ENCODE data around the gene PODN. TPM values are rescaled to one million over a fixed set of nuclear protein-coding genes. Genes with fewer than 3 reads are reported as not detected.
A peak's percentile ranks its signal among the peaks of the same experiment; 100 is the strongest.

Gene PODN
- total and polyA plus RNA-seq, 2 of the 4 experiments (the other 2 are of a cell fraction): 0.54 to 6.2 TPM

GRCh38 chr1:53112271-53112774 is 50.3 kb downstream of the PODN start:
- DNase-seq (peak; percentile 87), ATAC-seq (ENCODE audit: low read depth) (peak; percentile 24)
- Histone ChIP-seq H3K4me1 (ENCODE audit: control insufficient read depth, insufficient read depth, low read length) (peaks cover 45% of the 10 kb centered on the region), H3K56ac (ENCODE audit: extremely low read depth, insufficient read depth, low read length) (peak overlapping the region; percentile 85; the same call in 1 of the 2 replicates), H4K8ac (ENCODE audit: low read depth in 2 of 2, low read length in 2 of 2) (peak overlapping the region; percentile 82 to 94; a peak in 2 of 4 replicates), H3K27ac (ENCODE audit: insufficient read depth, low read length) (peak overlapping the region; percentile 84), H4K20me1 (ENCODE audit: insufficient read depth, low read length) (no peaks in the 10 kb centered on the region), H3K9me1 (ENCODE audit: insufficient read depth, low read length) (peaks cover 52% of the 10 kb centered on the region), H3K36me3 (ENCODE audit: control insufficient read depth, insufficient read depth, low read length) (no peaks in the 10 kb centered on the region), H3K14ac (replicated peaks; ENCODE audit: low read depth, low read length) (peak overlapping the region; percentile 87), H4K91ac (ENCODE audit: insufficient read depth, low read depth, low read length) (peak overlapping the region; percentile 99), H3K18ac (ENCODE audit: low read depth, low read length) (peak overlapping the region; percentile 80), H4K5ac (ENCODE audit: low read depth, low read length) (peak overlapping the region; percentile 87; the same call in 1 of the 2 replicates), H2BK5ac (ENCODE audit: low read depth, low read length, poor library complexity, severe bottlenecking) (peak overlapping the region; percentile 88), H3K4me3 (ENCODE audit: insufficient read depth, low read depth, low read length) (no peak overlapping the region), H2AFZ (replicated peaks; ENCODE audit: low read length, poor library complexity) (peak overlapping the region; percentile 16), H3K9ac (ENCODE audit: low read depth, low read length) (no peak overlapping the region), H2BK120ac (ENCODE audit: low read depth, low read length) (peak overlapping the region; percentile 96), H3K79me1 (ENCODE audit: low read depth in 1 of 2, low read length in 2 of 2) (peaks cover 0 to 3% of the 10 kb centered on the region in 2 experiments; a peak in 1 of 4 replicates), H3K27me3 (ENCODE audit: control insufficient read depth, insufficient read depth, low read length) (no peaks in the 10 kb centered on the region), H2AK9ac (replicated peaks; ENCODE audit: low read depth, low read length, poor library complexity) (peak overlapping the region; percentile 66), H3K4me2 (ENCODE audit: low read depth, low read length) (no peak overlapping the region), H2BK15ac (ENCODE audit: low read depth, low read length) (peak overlapping the region; percentile 83; the same call in 2 of the 3 replicates), H2AK5ac (ENCODE audit: low read depth, low read length) (peak overlapping the region; percentile 99), H3K4ac (ENCODE audit: low read depth, low read length) (peak overlapping the region; percentile 98), H3K23ac (ENCODE audit: low read depth, low read length) (peak overlapping the region; percentile 54; the same call in 1 of the 2 replicates), H2BK20ac (ENCODE audit: low read depth, low read length) (peak overlapping the region; percentile 99), H3K9me3 (ENCODE audit: control insufficient read depth, insufficient read depth, low read length) (peaks cover 17% of the 10 kb centered on the region)
- in situ Hi-C loops (cut with MboI; ENCODE audit: low sequenced_read_pairs): no loop called here
- no TSS peak for BruUV-seq (replicated peaks)
- dilution Hi-C loops (cut with HindIII; ENCODE audit: low sequenced_read_pairs, unreplicated experiment): no loop called here
- POLR2A ChIA-PET (ENCODE audit: unreplicated experiment): no interaction called here
- CTCF ChIA-PET: interaction anchor here (1.1 to 1.2 kb wide), 2 partner anchors 22 to 70 kb away, joined by 3 read pairs; no protein-coding TSS in a partner anchor
- intact Hi-C loops (cut with micrococcal nuclease): no loop called here
- WGBS, 2 experiments (ENCODE audit: extremely low coverage in 2 of 2, insufficient read length in 1 of 2): no CpG with 5 or more reads among the region's 2 CpGs
- no peak; the same call in 1 of the 2 replicates for TF ChIP-seq USF2 (IDR thresholded peaks at IDR 0.05; ENCODE audit: low read depth, low read length)
- no peak for TF ChIP-seq SMC3 (IDR thresholded peaks at IDR 0.05; ENCODE audit: low read depth, low read length)
- no peak for TF ChIP-seq RFX5 (IDR thresholded peaks at IDR 0.05; ENCODE audit: low read depth, low read length)
- peak; percentile 97 for TF ChIP-seq RCOR1 (IDR thresholded peaks at IDR 0.05; ENCODE audit: insufficient replicate concordance, low read length)
- no peak for TF ChIP-seq BHLHE40 (IDR thresholded peaks at IDR 0.05; ENCODE audit: low read depth, low read length)
- TF ChIP-seq MAFK (IDR thresholded peaks at IDR 0.05; ENCODE audit: low read depth, low read length): no peak
- TF ChIP-seq CHD1 (IDR thresholded peaks at IDR 0.05; ENCODE audit: low read depth, low read length): no peak
- no peak for TF ChIP-seq NFE2L2 (IDR thresholded peaks at IDR 0.05; ENCODE audit: low read depth, low read length)
- peak; percentile 54; the same call in 1 of the 2 replicates for TF ChIP-seq MAZ (IDR thresholded peaks at IDR 0.05; ENCODE audit: borderline replicate concordance, low read depth, low read length)
- 0 out of 2 replicates have a peak, but pooled peaks have one; percentile 5 for TF ChIP-seq RAD21 (IDR thresholded peaks at IDR 0.05; ENCODE audit: low read length)
- no peak for TF ChIP-seq MXI1 (IDR thresholded peaks at IDR 0.05; ENCODE audit: borderline replicate concordance, low read depth, low read length)
- TF ChIP-seq FOS (IDR thresholded peaks at IDR 0.05; ENCODE audit: low read depth, low read length): peak; percentile 14; the same call in 1 of the 2 replicates
- TF ChIP-seq ELK1 (IDR thresholded peaks at IDR 0.05; ENCODE audit: borderline replicate concordance, low read depth, low read length): no peak
- TF ChIP-seq POLR2A (IDR thresholded peaks at IDR 0.05; ENCODE audit: low read depth, low read length): no peak
- TF ChIP-seq CTCF (conservative IDR thresholded peaks at IDR 0.05; ENCODE audit: low read depth, low read length): no peak
